NCI-H2081 treated with DMSO at 0.1 percent for 48 hours (cell line): Measurements from ENCODE around the gene BRWD1.
A peak's percentile ranks its signal among the peaks of the same experiment; 100 is the strongest.

Experiments used
- DNase-seq: peaks from one replicate; lab custom pipeline; 2025; lab: John Stamatoyannopoulos, UW

BRWD1 gene

GRCh38 chr21:39197448-39198233, 115.8 kb downstream of the BRWD1 start:
- no peak for DNase-seq

GRCh38 chr21:39196838-39197237, 116.6 kb downstream of the BRWD1 start:
- no peak for DNase-seq

- DNase-seq, result no peak
Observed at GRCh38 chr21:39196310-39196709, 117.1 kb downstream of the BRWD1 start.

GRCh38 chr21:39193380-39193779, 120.1 kb downstream of the BRWD1 start:
- DNase-seq, result no peak

GRCh38 chr21:39189857-39190604, 123.4 kb downstream of the BRWD1 start:
- no peak for DNase-seq

GRCh38 chr21:39188521-39189139, 124.8 kb downstream of the BRWD1 start:
- DNase-seq, result no peak

- no peak for DNase-seq
Observed at GRCh38 chr21:39187141-39187540, 126.3 kb downstream of the BRWD1 start.

- DNase-seq, result no peak
Observed at GRCh38 chr21:39186676-39187075, 126.8 kb downstream of the BRWD1 start.

- DNase-seq, result no peak
Observed at GRCh38 chr21:39185157-39185556, 128.3 kb downstream of the BRWD1 start.

GRCh38 chr21:39184050-39184980, 129.1 kb downstream of the BRWD1 start:
- DNase-seq, result no peak

- DNase-seq, result peak; percentile 36
Observed at GRCh38 chr21:39183272-39184049, 130.0 kb downstream of the BRWD1 start, which contains the start of gene PSMG1. Gene PSMG1 (minus strand): TSS chr21:39183451. CDS start chr21:39183385, 66 bp downstream.

- no peak for DNase-seq
Observed at GRCh38 chr21:39182484-39183271, 130.8 kb downstream of the BRWD1 start.

- no peak for DNase-seq
Observed at GRCh38 chr21:39182016-39182415, 131.4 kb downstream of the BRWD1 start.

GRCh38 chr21:39181205-39181818, 132.1 kb downstream of the BRWD1 start:
- DNase-seq, result no peak

- no peak for DNase-seq
Observed at GRCh38 chr21:39180429-39181019, 132.9 kb downstream of the BRWD1 start.

- DNase-seq, result no peak
Observed at GRCh38 chr21:39178421-39178820, 135.0 kb downstream of the BRWD1 start.

- DNase-seq, result no peak
Observed at GRCh38 chr21:39176271-39176709, 137.1 kb downstream of the BRWD1 start.

- no peak for DNase-seq
Observed at GRCh38 chr21:39175665-39176064, 137.8 kb downstream of the BRWD1 start.

- DNase-seq, result no peak
Observed at GRCh38 chr21:39175154-39175553, 138.3 kb downstream of the BRWD1 start.
